ENCODE data around the gene SGSH.
"Not testable (repeated sequence)": the region's sequence is repeated elsewhere in the genome, so short reads cannot be mapped to it uniquely, and the experiment has no call there.

The SGSH gene

GRCh38 chr17:80205811-80206210 is 14.3 kb downstream of the SGSH start:
- DNase-seq = no peak

DNA sequence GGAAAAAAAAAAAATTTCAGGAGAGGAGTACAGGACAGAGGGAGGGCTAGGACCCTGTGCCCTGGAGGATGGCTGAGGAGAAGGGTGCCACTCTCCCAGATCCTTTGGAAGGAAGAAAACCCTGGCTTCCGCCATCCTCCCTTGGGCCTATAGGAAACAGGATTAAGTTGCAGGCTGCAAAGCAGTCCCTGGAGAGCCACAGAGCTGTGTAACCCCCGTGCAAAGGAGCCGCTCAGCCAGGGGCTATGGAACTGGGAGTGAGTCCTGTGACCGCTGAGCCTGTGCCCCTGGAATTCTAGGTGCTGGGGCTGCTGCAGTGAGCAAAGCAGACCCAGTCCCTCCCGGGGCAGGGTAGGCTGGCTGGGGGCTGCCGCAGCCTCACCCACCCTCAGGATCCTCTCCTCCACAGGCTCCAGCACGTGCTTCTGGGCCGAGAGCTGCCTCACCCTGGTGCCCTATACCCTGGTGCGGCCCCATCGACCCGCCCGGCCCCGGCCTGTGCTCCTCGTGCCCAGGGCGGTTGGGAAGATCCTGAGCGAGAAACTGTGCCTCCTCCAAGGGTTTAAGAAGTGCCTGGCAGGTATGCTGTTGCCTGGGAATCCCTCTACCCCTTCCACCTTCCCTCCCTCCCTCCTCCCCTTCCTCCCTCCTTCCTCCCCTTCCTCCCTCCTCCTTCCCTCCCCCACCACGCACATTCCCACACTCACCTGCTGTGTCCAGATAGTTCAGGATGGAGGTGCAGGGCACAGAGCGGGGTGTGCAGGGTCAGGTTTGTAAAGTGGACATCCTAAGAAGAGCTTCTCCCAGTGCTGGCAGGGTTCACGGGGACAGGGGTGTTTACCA is 15.3 kb downstream of the SGSH start:
- DNase-seq = no peak

DNA sequence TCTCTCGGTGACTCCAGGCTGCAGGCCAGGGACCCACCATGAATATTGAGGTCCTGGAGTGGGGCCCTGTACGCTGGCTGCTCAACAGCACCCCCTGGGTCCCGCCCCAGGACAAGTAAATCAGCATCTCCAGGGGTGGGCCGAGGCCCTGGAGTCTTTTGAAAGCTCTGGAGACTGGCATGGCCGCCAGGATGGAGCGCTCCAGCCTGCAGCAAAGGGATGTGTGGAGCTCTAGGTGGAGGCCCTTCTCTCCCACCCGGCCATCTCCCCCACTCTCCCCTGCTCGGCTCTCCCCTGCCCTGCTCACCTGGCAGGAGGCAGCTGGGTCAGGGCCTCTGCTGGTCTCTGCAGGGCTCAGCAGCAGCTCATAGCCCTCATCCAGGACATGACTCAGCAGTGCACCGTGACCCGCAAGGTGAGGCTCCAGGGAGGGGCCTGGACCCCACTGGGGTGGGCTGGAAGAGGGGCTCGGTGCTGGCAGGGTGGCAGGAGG is 16.6 kb downstream of the SGSH start:
- DNase-seq = no peak

- DNase-seq = no peak
Observed at GRCh38 chr17:80202197-80202596, 17.9 kb downstream of the SGSH start.

DNA sequence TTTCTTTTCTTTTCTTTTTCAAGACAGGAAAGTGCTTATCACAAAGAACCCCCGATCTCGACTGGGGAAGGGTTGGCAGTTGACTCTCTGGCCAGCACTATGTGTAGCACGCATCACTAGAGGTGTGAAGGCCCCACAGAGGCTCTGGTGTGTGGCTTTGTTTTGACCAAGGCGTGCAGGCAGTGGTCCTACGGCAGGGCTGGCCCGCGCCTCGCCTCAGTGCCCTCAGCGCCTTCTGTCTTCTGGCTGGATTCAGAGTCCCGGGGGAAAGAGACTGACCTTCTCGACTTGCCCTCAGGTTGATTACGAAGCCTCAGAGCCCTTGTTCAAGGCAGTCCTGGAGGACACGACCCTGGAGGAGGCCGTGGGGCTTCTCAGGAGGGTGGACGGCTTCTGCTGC is 18.7 kb downstream of the SGSH start:
- no peak for DNase-seq

DNA sequence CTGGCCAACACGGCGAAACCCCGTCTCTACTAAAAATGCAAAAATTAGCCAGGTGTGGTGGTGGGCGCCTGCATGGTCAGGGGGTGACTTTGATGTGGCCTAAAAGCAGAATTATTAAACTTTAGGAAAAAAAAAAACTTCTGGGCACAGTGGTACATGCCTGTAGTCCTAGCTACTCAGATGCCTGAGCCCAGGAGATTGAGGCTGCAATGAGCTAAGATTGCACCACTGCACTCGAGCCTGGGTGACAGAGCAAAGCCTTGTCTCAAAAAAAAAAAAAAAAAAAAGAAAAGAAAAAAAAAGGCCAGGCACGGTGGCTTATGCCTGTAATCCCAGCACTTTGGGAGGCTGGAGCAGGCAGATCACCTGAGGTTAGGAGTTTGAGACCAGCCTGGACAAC is 20.8 kb downstream of the SGSH start:
- not testable (repeated sequence) for DNase-seq

GRCh38 chr17:80198144-80198661 is 21.9 kb downstream of the SGSH start:
- no peak for DNase-seq

DNA sequence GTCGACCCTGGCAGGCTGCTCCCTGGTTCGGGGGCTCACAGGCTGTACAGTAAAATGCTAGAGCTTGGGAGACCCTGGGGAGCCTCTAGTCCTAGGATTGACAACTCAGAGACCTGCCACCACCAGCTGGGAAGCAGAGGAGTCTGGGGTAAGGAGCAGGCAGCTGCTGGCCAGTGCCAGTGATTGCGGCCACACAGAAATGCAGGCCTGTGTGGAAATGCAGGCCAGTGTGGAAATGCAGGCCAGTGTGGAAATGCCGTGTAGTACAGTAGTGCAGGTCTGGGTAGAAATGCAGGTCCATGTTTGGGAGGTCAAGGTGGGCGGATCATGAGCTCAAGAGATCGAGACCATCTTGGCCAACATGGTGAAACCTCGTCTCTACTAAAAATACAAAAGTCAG is 23.5 kb downstream of the SGSH start:
- no peak for DNase-seq

GRCh38 chr17:80195671-80196529 is 24.2 kb downstream of the SGSH start:
- no peak for DNase-seq

DNA sequence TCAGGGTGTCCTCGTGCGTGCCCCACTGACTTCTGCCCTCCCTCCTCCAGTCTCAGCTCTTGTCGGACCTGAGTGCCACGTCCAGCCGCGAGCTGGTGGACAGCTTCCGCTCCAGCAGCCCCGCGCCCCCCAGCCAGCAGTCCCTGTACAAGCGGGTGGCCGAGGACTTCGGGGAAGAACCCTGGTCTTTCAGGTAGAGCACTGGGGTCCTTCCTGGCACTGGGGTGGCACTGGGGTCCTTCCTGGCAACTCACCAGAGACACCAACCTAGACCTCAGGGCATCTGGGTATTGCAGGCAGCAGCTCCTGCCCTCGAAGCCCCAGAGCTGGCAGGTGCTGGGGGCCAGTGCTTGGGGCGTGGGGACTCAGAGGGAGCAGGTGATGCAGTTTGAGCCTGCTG is 25.0 kb downstream of the SGSH start:
- DNase-seq = no peak

- DNase-seq = no peak
Observed at GRCh38 chr17:80191865-80192661, 28.1 kb downstream of the SGSH start.

- no peak for DNase-seq
Observed at GRCh38 chr17:80191192-80191591, 28.9 kb downstream of the SGSH start.

DNA sequence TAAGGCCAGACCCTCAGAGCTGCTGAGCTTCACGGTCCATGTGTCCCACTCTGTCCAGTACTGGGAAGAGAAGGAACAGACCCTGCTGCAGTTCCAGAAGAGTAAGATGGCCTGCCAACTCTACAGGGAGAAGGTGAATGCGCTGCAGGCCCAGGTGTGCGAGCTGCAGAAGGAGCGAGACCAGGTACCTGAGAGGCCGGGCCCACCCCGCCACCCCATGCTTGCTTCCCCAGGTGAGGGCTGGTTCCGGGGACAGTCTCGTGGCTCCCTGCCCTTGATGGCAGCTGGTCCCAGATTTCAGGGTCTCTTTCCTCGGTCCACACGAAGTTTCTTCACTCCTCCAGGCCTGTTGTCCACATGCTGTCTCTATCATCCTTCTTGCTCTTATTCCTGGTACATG is 29.4 kb downstream of the SGSH start:
- no peak for DNase-seq

DNA sequence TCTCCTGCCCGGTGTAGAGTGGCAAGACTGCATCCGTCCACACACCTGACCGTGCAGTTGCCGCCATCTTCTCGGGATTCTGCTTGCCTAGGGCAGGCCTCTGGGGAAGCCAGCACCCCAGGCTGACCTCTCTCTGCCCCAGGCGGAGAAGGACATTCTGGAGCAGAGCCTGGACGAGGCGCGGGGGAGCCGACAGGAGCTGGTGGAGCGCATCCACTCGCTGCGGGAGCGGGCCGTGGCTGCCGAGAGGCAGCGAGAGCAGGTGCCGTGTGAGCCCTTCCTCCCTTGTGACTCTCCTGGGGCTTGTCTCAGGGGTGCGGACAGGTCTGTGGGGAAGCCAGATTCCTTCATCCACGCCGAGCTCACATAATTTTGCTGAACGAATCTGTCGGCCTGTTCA is 30.5 kb downstream of the SGSH start:
- no peak for DNase-seq

DNA sequence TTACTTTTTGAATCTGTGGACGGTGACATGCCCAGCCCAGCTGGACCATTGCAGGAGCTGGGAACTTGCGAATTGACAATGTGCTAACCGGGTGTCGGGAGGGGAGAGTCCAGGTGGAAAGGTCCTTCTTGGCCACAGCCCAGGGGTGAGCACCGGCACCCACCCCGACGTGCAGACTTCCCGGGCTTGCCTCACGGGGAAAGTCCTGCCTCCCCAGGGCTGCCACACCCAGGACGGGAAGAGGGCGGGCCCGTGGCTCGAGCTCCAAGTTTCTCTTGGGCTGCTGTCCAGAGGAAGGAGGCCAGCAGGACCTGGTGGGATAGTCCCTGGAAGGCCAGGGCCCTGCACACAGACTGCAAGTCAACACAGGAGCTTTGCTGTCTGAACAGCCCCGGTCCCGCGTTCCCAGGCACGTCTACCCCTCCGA is 32.6 kb downstream of the SGSH start:
- DNase-seq = peak; percentile 41

DNA sequence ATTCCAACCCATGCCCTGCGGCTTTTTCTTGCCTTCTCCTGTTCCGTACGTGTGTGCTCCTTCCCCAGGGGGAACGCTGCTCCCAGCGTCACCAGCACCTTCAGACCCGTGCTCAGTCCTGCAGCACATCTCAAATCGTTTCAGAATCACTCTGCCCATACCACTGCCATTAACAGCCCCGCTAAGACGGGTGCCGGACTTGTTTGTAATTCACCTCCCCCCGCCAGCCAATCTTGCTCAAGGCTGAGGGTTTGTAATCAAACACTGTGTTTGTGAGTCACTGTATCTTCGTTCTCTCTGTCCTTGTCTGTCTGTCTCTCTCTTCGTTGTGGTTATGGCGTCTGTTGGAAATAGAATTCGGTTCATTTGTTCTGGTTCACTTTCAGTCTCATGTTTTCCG is 33.0 kb downstream of the SGSH start:
- no peak for DNase-seq

GRCh38 chr17:80185968-80186367 is 34.2 kb downstream of the SGSH start:
- no peak for DNase-seq

- DNase-seq = no peak
Observed at GRCh38 chr17:80184423-80184714, 35.8 kb downstream of the SGSH start.

DNA sequence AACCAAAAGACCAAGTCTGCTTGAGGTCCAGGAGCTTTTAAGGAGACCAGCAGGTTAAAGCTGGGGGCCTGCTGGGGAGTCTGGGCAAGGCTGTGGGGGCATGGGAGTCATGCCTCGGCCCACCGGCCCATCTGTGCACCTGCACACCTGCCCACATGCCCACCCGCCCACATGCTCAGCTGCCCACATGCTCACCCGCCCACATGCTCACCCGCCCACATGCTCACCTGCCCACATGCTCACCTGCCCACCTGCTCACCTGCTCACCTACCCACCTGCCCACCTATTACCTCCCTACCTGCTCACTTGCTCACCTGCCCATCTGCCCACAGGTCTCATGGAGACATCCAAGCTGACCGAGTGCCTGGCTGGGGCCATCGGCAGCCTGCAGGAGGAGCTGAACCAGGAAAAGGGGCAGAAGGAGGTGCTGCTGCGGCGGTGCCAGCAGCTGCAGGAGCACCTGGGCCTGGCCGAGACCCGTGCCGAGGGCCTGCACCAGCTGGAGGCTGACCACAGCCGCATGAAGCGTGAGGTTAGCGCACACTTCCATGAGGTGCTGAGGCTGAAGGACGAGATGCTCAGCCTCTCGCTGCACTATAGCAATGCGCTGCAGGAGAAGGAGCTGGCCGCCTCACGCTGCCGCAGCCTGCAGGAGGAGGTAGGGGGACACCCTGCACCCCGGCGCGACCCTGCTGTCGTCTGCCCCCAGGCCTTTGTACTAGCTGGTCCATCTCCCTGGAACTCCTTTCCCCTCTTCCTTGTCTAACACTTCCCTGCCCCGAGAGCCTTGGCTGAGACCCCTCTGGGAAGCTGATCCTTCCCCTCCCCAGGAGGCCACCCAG is 36.3 kb downstream of the SGSH start:
- DNase-seq = no peak

DNA sequence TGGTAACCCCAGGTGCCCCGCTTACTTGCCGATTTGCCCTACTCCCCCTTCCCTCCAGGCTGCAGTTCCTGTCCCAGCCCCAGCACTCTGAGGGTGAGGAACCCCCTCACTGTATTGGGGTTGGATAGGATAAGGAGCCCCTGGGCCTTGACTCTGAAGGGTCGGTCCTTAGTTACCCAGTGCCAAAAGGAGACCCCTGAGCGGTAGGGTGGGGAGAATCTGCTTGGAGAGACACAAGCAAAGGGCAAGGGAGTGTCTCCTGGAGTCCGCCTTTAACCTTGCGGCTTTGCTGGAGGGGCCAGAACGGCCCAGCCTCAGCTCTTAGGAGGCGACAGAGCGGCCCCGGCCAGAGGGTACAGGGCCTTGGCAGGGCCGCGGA is 37.3 kb downstream of the SGSH start:
- DNase-seq = no peak

DNA sequence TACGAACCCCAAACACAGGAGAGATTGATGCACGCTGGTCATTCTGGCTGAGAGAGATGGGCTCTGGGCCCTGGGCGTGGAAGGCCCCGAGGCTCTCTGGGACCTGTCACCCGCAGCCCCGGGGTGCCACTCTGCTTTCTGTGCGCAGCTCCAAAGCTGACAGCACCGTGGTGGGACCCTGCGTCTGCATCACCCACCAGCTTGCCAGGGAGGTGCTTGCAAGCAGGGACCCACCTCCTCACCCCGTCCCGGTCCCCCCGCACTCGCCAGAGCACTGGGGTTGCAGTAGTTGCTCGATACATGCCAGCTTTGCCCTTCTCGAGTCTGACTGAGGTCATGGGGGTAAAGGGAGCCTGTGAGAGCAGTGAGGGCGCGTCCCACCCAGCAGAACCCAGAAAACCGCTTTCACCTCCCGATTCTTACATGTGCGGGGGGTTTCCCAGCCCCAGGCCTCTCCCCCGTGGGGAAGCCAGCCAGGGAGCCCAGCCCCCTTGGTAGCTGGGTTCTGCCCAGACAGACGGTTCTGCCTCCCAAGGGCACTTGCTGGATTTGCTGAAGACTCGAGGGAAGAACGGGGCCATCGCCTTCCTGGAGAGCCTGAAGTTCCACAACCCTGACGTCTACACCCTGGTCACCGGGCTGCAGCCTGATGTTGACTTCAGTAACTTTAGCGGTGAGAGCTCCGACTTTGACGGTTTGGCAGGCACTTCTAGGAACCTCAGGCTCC is 37.9 kb downstream of the SGSH start:
- DNase-seq = no peak

DNA sequence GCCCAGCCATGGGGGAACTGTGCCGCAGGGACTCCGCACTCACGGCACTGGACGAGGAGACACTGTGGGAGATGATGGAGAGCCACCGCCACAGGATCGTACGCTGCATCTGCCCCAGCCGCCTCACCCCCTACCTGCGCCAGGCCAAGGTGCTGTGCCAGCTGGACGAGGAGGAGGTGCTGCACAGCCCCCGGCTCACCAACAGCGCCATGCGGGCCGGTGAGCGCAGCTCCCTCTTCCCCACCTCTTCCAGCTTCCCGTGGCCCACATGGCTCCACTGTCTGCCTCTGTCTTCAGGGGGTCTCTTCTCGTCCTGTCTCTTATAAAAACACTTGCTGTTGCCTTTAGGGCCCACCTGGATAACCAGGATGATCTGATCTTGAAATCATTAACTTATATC is 38.7 kb downstream of the SGSH start:
- no peak for DNase-seq
